Suprapubic skin (tissue), 4 donors: ENCODE results near the gene HOXB4. TPM values are rescaled to one million over a fixed set of nuclear protein-coding genes. Genes with fewer than 3 reads are reported as not detected.

Experiments used
- DNase-seq, 2 donors: peaks; one replicate each; pipeline ENCODE4 v3.0.0-alpha.2; 2019; ENCODE audit warnings: low spot score in 2 of 2
- H3K27ac ChIP-seq: fragments of 200-600 bp; sonication (generic); one replicate; pipeline ENCODE4 v1.5.1; 2019
- H3K27me3 ChIP-seq: fragments of 200-600 bp; sonication (generic); one replicate; pipeline ENCODE4 v1.5.1; 2019
- H3K36me3 ChIP-seq: fragments of 200-600 bp; sonication (generic); one replicate; pipeline ENCODE4 v1.5.1; 2019
- H3K4me1 ChIP-seq: fragments of 200-600 bp; sonication (generic); one replicate; pipeline ENCODE4 v1.5.1; 2019
- H3K4me3 ChIP-seq: fragments of 200-600 bp; sonication (generic); one replicate; pipeline ENCODE4 v1.5.1; 2019; ENCODE audit warnings: mild to moderate bottlenecking
- H3K9me3 ChIP-seq: fragments of 200-600 bp; sonication (generic); one replicate; pipeline ENCODE4 v1.5.1; 2019
- EP300 ChIP-seq: sonication (generic); formaldehyde crosslinking; IDR thresholded peaks from one replicate; pipeline ENCODE4 v1.6.1; 2017; ENCODE audit warnings: antibody characterized with exemption
- POLR2A ChIP-seq, 2 donors: fragments of 450-650 bp; IDR thresholded peaks; one replicate each; pipeline ENCODE4 v1.6.1; 2017; ENCODE audit warnings: antibody characterized with exemption in 2 of 2, mild to moderate bottlenecking in 2 of 2, moderate library complexity in 2 of 2
- POLR2AphosphoS5 ChIP-seq, 3 donors: sonication (generic); formaldehyde crosslinking; IDR thresholded peaks; one replicate each; pipeline ENCODE4 v1.6.1; 2017; ENCODE audit warnings: antibody characterized with exemption in 3 of 3
- WGBS: methylation state at CpG from one replicate; pipeline ENCODE4 v1.1.5; 2018; 5-methylcytosine and 5-hydroxymethylcytosine counted together
- total RNA-seq, 4 donors: library from RNA; depleted of rRNA; stranded (reverse); fragments of >200 nt; gene quantifications; one replicate each; pipeline ENCODE4 v1.1.0, GENCODE V29; 2016
- TF ChIP-seq, protein P1 (sequence below), 2 donors: fragments of 200-600 bp in 1 of 2; fragments of 450-650 bp in 1 of 2; sonication (generic) in 1 of 2; IDR thresholded peaks; one replicate each; pipeline ENCODE4 v1.5.1; 2016 to 2019; ENCODE audit warnings: antibody characterized with exemption in 2 of 2, mild to moderate bottlenecking in 1 of 2, moderate library complexity in 1 of 2

The HOXB4 gene
- total RNA-seq, 4 donors from 2014 or later: 0.42 to 3.5 (median 1.0) TPM

DNA sequence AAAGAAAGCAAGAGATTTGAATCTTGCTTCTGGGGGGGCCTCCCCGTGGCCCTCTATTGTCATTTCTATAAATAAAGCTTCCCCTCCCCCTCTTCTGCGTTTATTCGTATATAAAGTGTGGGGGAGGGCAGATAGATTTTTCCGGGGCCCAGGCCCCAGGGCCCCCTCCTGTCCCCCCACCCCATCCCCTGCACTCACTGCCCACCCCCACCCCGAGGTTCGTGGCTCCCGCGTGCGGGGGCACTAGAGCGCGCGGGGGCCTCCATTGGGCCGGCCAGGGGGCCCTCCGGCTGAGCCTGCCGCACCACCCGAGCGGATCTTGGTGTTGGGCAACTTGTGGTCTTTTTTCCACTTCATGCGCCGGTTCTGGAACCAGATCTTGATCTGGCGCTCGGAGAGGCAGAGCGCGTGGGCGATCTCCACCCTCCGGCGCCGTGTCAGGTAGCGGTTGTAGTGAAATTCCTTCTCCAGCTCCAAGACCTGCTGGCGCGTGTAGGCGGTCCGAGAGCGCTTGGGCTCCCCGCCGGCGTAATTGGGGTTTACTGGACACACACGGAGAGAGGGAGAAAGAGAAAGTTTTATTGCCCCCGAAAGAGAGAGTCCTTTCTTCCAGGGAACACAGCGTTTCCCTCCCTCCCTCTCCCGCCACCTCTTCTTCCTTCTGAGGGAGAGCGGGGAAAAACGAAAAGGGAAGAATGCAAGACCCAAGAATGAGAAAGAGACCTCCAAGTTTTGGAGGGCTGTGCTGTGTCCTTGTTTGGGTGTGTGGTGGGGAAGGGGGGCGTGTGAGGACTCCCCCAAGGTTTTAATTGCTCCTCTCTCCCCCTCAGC, 1.5 kb downstream of the HOXB4 start:
- 5% methylated on average over 32 of the region's 43 CpGs for WGBS
- Histone ChIP-seq H3K4me1 (peaks cover 79% of the 10 kb centered on the region), H3K9me3 (no peaks in the 10 kb centered on the region), H3K36me3 (no peaks in the 10 kb centered on the region), H3K27me3 (peaks cover 4% of the 10 kb centered on the region), H3K4me3 (peak overlapping the region; percentile 69), H3K27ac (peak overlapping the region; percentile 85)
- DNase-seq: no peak
- TF ChIP-seq POLR2AphosphoS5 (IDR thresholded peaks at IDR 0.05) (peak in 1 of 3 donors; percentile 52), EP300 (no peak), POLR2A (IDR thresholded peaks at IDR 0.05) (no peak)
- TF ChIP-seq, protein P1, sequence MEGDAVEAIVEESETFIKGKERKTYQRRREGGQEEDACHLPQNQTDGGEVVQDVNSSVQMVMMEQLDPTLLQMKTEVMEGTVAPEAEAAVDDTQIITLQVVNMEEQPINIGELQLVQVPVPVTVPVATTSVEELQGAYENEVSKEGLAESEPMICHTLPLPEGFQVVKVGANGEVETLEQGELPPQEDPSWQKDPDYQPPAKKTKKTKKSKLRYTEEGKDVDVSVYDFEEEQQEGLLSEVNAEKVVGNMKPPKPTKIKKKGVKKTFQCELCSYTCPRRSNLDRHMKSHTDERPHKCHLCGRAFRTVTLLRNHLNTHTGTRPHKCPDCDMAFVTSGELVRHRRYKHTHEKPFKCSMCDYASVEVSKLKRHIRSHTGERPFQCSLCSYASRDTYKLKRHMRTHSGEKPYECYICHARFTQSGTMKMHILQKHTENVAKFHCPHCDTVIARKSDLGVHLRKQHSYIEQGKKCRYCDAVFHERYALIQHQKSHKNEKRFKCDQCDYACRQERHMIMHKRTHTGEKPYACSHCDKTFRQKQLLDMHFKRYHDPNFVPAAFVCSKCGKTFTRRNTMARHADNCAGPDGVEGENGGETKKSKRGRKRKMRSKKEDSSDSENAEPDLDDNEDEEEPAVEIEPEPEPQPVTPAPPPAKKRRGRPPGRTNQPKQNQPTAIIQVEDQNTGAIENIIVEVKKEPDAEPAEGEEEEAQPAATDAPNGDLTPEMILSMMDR (IDR thresholded peaks at IDR 0.05): no peak

DNA sequence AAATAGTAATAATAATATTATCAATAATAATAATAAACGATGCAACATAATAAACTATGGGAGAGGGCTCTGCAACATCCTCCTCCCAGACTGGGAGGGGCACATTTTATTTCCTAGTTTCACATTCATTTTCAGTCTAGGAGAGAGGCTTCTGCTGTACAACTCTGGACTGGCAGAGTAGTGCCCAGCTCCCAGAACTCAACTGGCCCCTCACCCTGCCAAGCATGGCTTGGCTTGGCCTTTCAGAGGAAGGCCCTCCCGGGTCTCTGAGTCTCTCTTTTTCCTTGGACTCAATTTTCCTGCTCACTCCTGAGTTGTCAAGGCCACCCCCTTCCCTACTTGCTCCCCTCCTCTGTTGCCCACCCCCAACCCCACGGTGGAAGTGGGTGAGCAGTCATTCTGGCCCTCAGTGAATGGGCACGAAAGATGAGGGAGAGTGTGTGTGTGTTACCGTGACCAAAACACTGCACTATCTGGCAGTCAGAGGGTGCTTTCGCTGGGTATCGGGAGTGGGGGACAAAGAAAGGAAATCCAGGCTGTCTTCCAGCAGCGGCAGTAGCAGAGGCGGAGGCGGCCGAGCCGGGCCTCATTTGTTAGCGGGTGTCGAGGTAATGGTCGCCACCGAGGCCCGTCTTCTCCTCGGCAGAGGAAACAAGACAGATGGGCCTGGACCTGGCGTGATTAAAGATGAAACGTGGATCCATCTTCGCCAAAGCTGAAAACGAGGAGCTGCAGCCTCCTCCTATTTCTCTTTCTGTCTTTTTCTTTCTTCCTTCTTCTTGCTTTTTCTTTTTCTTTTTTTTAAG, 2.3 kb downstream of the HOXB4 start:
- peak overlapping the region; percentile 69 for H3K4me3 ChIP-seq
- peaks cover 74% of the 10 kb centered on the region for H3K4me1 ChIP-seq
- no peak for DNase-seq
- H3K36me3 ChIP-seq: no peaks in the 10 kb centered on the region
- H3K9me3 ChIP-seq: no peaks in the 10 kb centered on the region
- H3K27me3 ChIP-seq: peaks cover 4% of the 10 kb centered on the region
- H3K27ac ChIP-seq: peak overlapping the region; percentile 85
- no peak for TF ChIP-seq POLR2A (IDR thresholded peaks at IDR 0.05)
- TF ChIP-seq EP300: no peak
- TF ChIP-seq, protein P1 (IDR thresholded peaks at IDR 0.05): no peak
- no peak for TF ChIP-seq POLR2AphosphoS5 (IDR thresholded peaks at IDR 0.05)
- 40% methylated on average over 20 of the region's 22 CpGs for WGBS

DNA sequence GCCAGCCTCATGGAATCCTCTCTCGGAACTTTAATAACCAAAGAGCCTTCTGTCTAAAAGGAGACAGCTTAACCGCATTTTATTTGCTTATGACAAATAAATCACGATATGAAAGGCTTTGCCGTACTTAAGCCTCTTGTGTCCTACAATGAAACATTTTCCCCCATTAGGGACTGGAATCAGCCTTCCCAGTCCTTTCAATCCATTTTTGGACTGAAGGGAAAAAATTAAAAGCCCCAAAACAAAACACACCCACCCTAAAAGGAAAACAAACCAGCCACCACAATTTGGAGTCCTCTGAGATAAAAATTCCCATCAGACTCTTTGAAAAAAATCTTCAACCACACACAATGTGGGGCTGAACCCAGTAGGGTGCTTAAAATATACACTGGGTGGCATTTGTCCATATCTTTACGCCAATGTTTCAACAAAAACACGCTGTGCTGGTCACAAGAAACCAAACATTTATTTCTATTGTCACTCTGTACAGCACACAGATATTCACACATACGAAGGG, 3.0 kb downstream of the HOXB4 start:
- 63% methylated on average over 7 of the region's 7 CpGs for WGBS
- Histone ChIP-seq H3K27ac (peak overlapping the region; percentile 85), H3K9me3 (no peaks in the 10 kb centered on the region), H3K27me3 (no peaks in the 10 kb centered on the region), H3K36me3 (no peaks in the 10 kb centered on the region), H3K4me1 (peaks cover 76% of the 10 kb centered on the region), H3K4me3 (peak overlapping the region; percentile 8)
- DNase-seq: no peak
- TF ChIP-seq POLR2A (IDR thresholded peaks at IDR 0.05) (no peak), EP300 (no peak), POLR2AphosphoS5 (IDR thresholded peaks at IDR 0.05) (no peak)
- TF ChIP-seq, protein P1 (IDR thresholded peaks at IDR 0.05): no peak

DNA sequence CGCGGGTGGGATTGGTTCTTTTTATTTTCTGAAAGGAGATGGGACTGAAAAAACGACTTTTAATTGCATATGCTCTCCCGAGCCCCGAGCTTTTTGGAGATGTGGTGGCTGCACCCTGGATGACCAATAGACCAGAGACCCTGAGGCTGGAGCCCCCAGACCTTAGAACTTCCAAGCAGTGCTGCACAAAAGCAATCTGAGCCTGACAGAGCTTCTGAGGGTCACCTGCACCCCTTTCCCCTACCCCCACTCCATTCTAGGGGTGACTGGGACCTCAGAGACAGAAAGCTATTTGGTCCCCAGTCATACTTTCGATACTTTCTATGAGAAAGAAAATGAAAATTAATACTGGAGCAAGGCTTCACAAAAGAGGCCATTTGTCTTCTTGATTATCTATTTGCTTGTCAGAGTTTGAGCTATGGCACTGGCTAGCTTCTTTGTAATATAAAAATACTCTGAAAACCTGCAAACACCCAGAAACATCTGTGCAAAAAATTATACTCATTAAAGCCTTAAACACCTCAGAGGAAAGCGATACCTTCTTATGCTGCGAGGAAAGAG, 3.6 kb downstream of the HOXB4 start:
- Histone ChIP-seq H3K4me3 (peak overlapping the region; percentile 8), H3K27ac (peak overlapping the region; percentile 85)
- WGBS: 61% methylated on average over 8 of the region's 8 CpGs

More for the DNA sequence above, 3.6 kb downstream of the HOXB4 start:
- Histone ChIP-seq H3K27me3 (no peaks in the 10 kb centered on the region), H3K36me3 (no peaks in the 10 kb centered on the region), H3K4me1 (peaks cover 75% of the 10 kb centered on the region), H3K9me3 (no peaks in the 10 kb centered on the region)
- no peak for DNase-seq
- TF ChIP-seq EP300: no peak
- TF ChIP-seq, protein P1 (IDR thresholded peaks at IDR 0.05): no peak
- TF ChIP-seq POLR2A (IDR thresholded peaks at IDR 0.05): no peak
- TF ChIP-seq POLR2AphosphoS5 (IDR thresholded peaks at IDR 0.05): no peak
